Uterus (tissue), 2 donors: ENCODE measurements around the gene EEF1AKMT3.

Experiments
- CTCF ChIP-seq, 4 experiments: fragments of 200-600 bp in 2 of 4; fragments of 450-650 bp in 2 of 4; sonication (generic) in 2 of 4; IDR thresholded peaks; one replicate each; pipeline ENCODE4 v1.5.1; 2016 to 2019; ENCODE audit warnings: antibody characterized with exemption in 4 of 4, mild to moderate bottlenecking in 2 of 4, moderate library complexity in 1 of 4
- POLR2A ChIP-seq, 2 donors: fragments of 450-650 bp; IDR thresholded peaks; one replicate each; pipeline ENCODE4 v1.6.1; 2016; ENCODE audit warnings: antibody characterized with exemption in 2 of 2, mild to moderate bottlenecking in 1 of 2, moderate library complexity in 1 of 2

GRCh38 chr12:57755454-57756372, 16.7 kb upstream of the EEF1AKMT3 start:
- no peak for TF ChIP-seq CTCF (IDR thresholded peaks at IDR 0.05)
- TF ChIP-seq POLR2A (IDR thresholded peaks at IDR 0.05): no peak
